ENCODE data around the gene NR2E1. TPM values are rescaled to one million over a fixed set of nuclear protein-coding genes. Genes with fewer than 3 reads are reported as not detected.

Gene NR2E1
- total RNA-seq, 2 experiments from 2014 or later: not detected

GRCh38 chr6:108123481-108123929, 42.3 kb upstream of the NR2E1 start:
- Mint-ChIP-seq H3K27me3 (peaks cover 99% of the 10 kb centered on the region), H3K9me3 (no peaks in the 10 kb centered on the region), H3K36me3 (ENCODE audit: low read depth) (no peaks in the 10 kb centered on the region), H3K4me1 (ENCODE audit: low read depth) (peaks cover 18% of the 10 kb centered on the region), H3K27ac (no peak overlapping the region), H3K4me3 (no peak overlapping the region)
- peaks cover 15% of the 10 kb centered on the region for H3K4me1 ChIP-seq (ENCODE audit: insufficient read depth, low read length)
- intact Hi-C loops (cut with DNase I, micrococcal nuclease): loop anchor here in 1 of 2 experiments (5.0 kb wide), 1 partner anchor 39 kb away; no protein-coding TSS in a partner anchor
- no peak for DNase-seq
- CTCF ChIA-PET: no interaction called here
- no peak overlapping the region for H3K27ac ChIP-seq (ENCODE audit: low read depth in 1 of 2, low read length in 2 of 2)
- no peak overlapping the region for H3K4me3 ChIP-seq (ENCODE audit: low read length)
- H3K36me3 ChIP-seq (ENCODE audit: insufficient read depth, low read length): no peaks in the 10 kb centered on the region
- no peak for TF ChIP-seq CTCF (IDR thresholded peaks at IDR 0.05)
- peaks cover 54 to 95% of the 10 kb centered on the region in 2 experiments for H3K27me3 ChIP-seq (ENCODE audit: control insufficient read depth in 1 of 2, insufficient read depth in 2 of 2, low read length in 2 of 2)
- ATAC-seq (ENCODE audit: poor library complexity): no peak
- H3K9me3 ChIP-seq (ENCODE audit: control insufficient read depth in 1 of 2, insufficient read depth in 1 of 2, low read length in 2 of 2): peaks cover 0 to 5% of the 10 kb centered on the region in 2 experiments
- POLR2A ChIA-PET: no interaction called here

GRCh38 chr6:108123946-108124345, 41.9 kb upstream of the NR2E1 start:
- no peak for TF ChIP-seq CTCF (IDR thresholded peaks at IDR 0.05)
- H3K9me3 ChIP-seq (ENCODE audit: control insufficient read depth in 1 of 2, insufficient read depth in 1 of 2, low read length in 2 of 2): peaks cover 0 to 5% of the 10 kb centered on the region in 2 experiments
- ChIA-PET POLR2A (no interaction called here), CTCF (no interaction called here)
- H3K27ac ChIP-seq (ENCODE audit: low read depth in 1 of 2, low read length in 2 of 2): no peak overlapping the region
- H3K4me3 ChIP-seq (ENCODE audit: low read length): no peak overlapping the region
- H3K36me3 Mint-ChIP-seq (ENCODE audit: low read depth): no peaks in the 10 kb centered on the region
- H3K36me3 ChIP-seq (ENCODE audit: insufficient read depth, low read length): no peaks in the 10 kb centered on the region
- H3K4me3 Mint-ChIP-seq: no peak overlapping the region
- no peak overlapping the region for H3K27ac Mint-ChIP-seq
- intact Hi-C loops (cut with DNase I, micrococcal nuclease): loop anchor here in 1 of 2 experiments (5.0 kb wide), 1 partner anchor 38 kb away; no protein-coding TSS in a partner anchor
- DNase-seq: no peak
- ATAC-seq (ENCODE audit: poor library complexity): no peak
- H3K9me3 Mint-ChIP-seq: no peaks in the 10 kb centered on the region
- H3K27me3 ChIP-seq (ENCODE audit: control insufficient read depth in 1 of 2, insufficient read depth in 2 of 2, low read length in 2 of 2): peaks cover 55 to 95% of the 10 kb centered on the region in 2 experiments
- H3K27me3 Mint-ChIP-seq: peaks cover 99% of the 10 kb centered on the region
- peaks cover 10% of the 10 kb centered on the region for H3K4me1 ChIP-seq (ENCODE audit: insufficient read depth, low read length)
- peaks cover 13% of the 10 kb centered on the region for H3K4me1 Mint-ChIP-seq (ENCODE audit: low read depth)

GRCh38 chr6:108127056-108127455, 38.8 kb upstream of the NR2E1 start:
- Histone ChIP-seq H3K27ac (ENCODE audit: low read depth in 1 of 2, low read length in 2 of 2) (no peak overlapping the region), H3K4me1 (ENCODE audit: insufficient read depth, low read length) (no peaks in the 10 kb centered on the region), H3K9me3 (ENCODE audit: control insufficient read depth in 1 of 2, insufficient read depth in 1 of 2, low read length in 2 of 2) (no peaks in the 10 kb centered on the region), H3K36me3 (ENCODE audit: insufficient read depth, low read length) (no peaks in the 10 kb centered on the region), H3K27me3 (ENCODE audit: control insufficient read depth in 1 of 2, insufficient read depth in 2 of 2, low read length in 2 of 2) (peaks cover 42 to 84% of the 10 kb centered on the region in 2 experiments), H3K4me3 (ENCODE audit: low read length) (no peak overlapping the region)
- Mint-ChIP-seq H3K4me3 (no peak overlapping the region), H3K9me3 (no peaks in the 10 kb centered on the region), H3K36me3 (ENCODE audit: low read depth) (no peaks in the 10 kb centered on the region), H3K27ac (no peak overlapping the region), H3K4me1 (ENCODE audit: low read depth) (peaks cover 1% of the 10 kb centered on the region), H3K27me3 (peaks cover 94% of the 10 kb centered on the region)
- ChIA-PET CTCF (no interaction called here), POLR2A (no interaction called here)
- ATAC-seq (ENCODE audit: poor library complexity) (no peak), DNase-seq (no peak)
- no peak for TF ChIP-seq CTCF (IDR thresholded peaks at IDR 0.05)
- intact Hi-C loops (cut with DNase I, micrococcal nuclease): no loop called here
